Globus pallidus (tissue), 1 donor: ENCODE data around the gene MDGA2.

ENCODE experiments used
- DNase-seq: peaks from one replicate; pipeline ENCODE4 v3.0.0-alpha.2; 2015; ENCODE audit warnings: low spot score

The MDGA2 gene

GRCh38 chr14:47485421-47485820, 190.0 kb downstream of the MDGA2 start:
- no peak for DNase-seq

- DNase-seq: no peak
Measured at GRCh38 chr14:47483449-47483848, 192.0 kb downstream of the MDGA2 start.

GRCh38 chr14:47471075-47471474, 204.3 kb downstream of the MDGA2 start:
- DNase-seq: no peak

DNA sequence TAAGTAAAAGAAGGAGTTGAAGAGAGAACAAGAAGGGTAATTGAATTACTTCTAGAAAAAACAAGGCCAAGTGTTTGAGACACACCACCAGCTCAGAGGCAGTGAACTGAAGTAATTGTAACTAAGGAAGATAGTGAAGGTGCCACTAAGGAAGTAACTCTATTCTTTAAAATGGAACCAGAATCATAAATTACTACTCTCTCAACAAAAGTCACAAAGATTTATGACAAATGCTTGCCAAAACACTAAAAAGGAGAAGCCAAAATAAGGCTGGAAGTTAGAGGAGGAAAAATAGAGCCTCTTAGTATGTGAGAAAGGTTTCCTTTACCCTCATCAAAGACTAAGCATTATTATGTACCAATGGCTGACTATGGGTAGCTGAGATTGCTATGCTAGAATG, 208.5 kb downstream of the MDGA2 start:
- DNase-seq: no peak

- DNase-seq: no peak
Measured at GRCh38 chr14:47454025-47454424, 221.4 kb downstream of the MDGA2 start.

- no peak for DNase-seq
Measured at GRCh38 chr14:47447076-47447475, 228.3 kb downstream of the MDGA2 start.

DNA sequence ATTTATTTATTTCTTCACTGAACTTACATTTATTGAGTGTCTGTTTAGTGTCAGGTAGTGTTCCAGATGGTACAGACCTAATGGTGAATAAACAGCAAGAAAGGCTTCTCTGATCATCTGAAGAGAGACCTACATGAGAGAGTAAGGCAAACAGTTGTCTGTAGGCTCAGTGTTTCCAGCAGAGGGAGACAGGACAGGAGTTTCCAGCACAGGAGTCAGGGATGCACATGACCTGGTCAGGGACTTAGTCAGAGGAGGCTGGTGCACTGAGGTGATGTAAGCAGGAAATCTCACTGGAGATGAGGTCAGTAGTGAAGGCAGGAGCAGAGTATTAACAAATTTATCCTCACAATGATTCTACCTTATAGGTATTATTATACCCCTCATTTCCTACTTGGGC, 233.2 kb downstream of the MDGA2 start:
- no peak for DNase-seq

- no peak for DNase-seq
Measured at GRCh38 chr14:47439953-47440352, 235.5 kb downstream of the MDGA2 start.

GRCh38 chr14:47438650-47439140, 236.7 kb downstream of the MDGA2 start:
- DNase-seq: peak; percentile 52

GRCh38 chr14:47435331-47435965, 240.0 kb downstream of the MDGA2 start:
- peak; percentile 43 for DNase-seq

GRCh38 chr14:47427629-47428028, 247.8 kb downstream of the MDGA2 start:
- no peak for DNase-seq

DNA sequence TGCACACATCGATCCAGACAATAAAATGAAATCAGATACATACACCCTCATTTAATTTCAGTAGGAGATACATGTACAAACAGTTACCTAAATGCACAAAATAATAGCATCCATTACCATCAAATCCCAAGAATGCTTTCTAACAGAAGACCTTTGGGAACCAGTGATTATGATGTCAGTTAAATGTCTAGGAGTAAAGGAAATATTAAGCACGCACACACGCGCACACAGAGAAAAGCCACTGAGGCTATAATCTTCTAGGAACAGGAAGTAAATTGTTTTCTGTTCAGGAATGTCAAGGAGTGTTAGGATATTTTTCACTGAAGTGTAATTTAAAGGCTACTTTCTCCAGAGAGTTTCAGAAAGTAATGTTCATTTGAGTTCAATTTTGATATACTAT, 250.1 kb downstream of the MDGA2 start:
- no peak for DNase-seq

DNA sequence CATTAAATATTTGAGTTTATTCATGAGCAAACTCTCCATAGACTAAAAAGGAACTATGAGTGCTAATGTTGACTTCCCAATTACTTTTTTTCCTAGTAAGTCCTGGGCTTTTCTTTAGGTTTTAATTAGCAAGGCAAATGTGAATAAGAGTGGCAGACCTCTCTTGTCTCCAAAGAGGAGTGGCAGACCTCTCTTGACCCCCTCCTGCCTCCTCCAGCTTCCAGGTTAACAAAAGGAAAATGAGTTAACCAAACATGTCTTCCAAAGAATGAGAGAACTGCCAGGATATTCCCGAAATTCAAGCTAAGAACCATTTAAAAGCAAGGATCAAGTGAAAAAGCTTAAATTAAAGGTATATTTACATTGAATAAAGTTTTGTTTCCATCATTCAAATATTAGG, 253.2 kb downstream of the MDGA2 start:
- no peak for DNase-seq

GRCh38 chr14:47411523-47411922, 263.9 kb downstream of the MDGA2 start:
- no peak for DNase-seq

DNA sequence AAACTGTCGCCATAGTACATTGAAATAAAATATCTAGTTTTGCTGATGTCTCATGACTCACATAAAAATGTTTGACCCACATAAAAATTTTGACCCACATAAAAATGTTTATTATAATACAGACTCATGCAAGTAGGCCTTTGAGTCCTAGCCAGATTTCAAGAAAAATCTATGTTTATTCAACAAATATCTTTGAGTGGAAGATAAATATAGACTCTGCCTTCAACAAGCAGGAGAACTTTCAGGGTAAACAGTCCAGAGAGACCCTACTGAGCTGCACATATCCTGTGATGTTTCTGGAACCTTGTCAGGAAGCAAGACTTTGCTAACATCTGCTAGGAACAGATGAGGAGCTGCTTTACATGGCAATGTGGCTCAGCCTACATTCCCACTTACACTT, 283.1 kb downstream of the MDGA2 start:
- peak; percentile 11 for DNase-seq

DNA sequence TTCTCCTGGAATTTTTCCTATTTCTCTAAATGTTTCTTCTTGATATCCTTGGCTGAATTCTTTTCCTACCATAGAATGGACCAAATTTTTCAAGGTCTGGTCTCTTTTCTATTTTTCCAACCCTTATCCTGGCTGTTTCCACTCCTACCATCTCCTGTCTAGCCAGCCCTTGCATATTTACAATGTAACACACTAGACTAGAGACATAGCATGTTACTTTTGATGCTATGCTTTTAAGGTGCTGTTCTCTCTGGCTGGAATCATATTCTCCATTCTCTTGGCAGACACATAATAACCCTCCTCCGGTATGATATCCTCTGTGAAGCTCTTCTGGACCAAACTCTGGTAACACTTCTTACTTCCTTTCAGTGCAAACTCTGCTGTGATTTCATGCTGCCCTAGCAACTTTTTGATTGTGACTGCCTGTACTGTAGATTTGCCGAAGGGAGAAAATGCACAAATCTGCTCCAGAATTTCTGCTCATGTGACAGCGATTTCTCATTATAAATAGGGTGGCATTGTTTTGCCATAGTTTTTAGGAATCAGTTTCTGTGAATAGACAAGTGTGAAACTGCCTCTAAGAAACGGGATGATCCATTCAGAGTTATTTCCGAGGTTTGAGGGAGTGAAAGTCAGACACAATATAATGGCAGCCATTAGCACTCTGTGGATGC, 284.4 kb downstream of the MDGA2 start:
- DNase-seq: peak; percentile 44

DNA sequence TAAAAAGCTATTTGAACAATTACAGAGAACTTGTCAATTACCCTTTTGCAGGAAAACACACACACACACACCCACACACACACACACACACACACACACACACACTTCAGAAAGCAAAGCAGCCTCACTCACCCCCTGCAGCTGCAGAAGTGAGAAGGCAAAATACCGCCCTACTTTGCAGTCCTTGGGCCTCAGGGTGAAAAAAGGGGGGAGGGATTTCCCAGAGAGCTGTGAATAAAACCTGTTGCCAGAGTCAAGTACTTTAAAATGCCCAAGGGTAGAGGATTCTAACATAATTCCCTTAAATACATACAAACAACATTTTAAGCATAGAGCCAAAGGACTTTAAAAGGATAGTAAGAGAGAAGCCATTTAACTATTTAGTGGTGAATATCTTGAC, 285.9 kb downstream of the MDGA2 start:
- DNase-seq: no peak

DNA sequence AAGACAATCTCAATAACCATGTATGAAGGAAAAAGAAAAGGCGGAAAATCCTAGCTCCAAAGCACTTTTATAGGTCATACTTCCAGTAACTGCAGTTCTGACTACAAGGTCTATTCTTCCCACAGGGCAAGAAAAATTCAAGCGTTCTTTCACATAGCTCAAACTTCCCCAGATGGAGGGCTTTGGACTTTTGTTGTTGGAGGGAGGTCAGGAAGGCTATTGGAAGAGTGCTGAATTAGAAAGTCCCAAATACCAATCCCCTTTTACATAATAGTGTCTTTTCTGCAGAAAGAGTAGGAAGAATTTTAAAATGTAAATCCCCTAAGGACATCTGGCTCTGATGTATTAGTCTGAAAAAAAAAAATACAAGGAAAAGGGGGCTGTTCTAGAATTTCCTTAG, 309.4 kb downstream of the MDGA2 start:
- no peak for DNase-seq

DNA sequence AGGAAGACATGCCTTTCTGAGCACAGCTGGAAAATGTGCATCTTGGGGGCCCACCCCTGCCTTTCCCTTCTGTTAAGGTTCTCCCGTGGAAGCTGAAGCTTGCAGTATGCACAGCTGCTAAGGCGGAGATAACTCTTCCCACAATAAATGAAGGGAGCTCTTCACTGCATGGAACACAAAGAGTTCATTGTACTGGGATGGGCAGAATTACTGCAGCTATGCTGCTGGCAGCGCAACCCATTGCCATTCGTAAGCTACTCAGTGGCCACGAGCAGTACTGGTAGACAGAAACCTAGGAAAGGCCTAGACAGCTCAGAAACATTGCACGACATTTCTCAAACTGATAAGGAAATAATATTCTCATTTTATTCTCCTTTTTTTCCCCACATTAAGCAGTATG, 310.2 kb downstream of the MDGA2 start:
- DNase-seq: peak; percentile 95

DNA sequence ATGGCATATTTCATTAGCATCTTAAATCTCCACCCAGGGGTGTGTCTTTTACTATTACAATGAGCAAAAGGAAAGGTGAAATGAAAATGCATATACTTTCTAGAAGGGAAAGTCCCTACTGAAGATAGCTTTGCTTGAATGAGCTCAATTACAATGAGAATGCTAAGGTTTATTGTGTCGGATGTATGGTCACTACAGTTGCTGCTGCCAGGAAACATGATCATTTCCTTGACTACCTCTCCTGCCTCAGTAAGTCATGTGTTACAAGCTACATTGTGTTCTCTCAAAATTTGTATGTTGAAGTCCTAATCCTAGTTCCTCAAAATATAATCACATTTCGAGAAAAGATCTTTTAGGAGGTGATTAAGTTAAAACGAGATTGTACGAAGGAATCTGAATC, 322.2 kb downstream of the MDGA2 start:
- DNase-seq: no peak

GRCh38 chr14:47346849-47347248, 328.6 kb downstream of the MDGA2 start:
- no peak for DNase-seq

DNA sequence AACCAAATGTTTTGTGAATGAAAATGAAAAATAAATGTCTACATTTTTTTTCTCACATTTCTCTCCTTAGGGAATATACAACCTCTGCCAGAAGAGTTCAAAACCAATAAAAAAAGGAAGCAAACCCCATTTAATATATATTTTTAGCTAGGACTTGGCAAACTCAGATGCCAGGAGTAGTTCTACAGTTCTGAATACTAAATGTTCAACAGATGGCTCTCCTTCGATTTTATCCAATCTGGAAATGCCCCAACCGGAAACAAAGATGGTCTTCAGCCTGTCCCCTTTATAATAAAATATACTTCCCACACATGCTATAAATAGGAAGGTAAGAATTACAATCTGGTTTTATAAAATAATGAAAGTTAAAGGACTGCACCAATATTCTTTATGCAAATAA, 330.4 kb downstream of the MDGA2 start:
- DNase-seq: no peak

DNA sequence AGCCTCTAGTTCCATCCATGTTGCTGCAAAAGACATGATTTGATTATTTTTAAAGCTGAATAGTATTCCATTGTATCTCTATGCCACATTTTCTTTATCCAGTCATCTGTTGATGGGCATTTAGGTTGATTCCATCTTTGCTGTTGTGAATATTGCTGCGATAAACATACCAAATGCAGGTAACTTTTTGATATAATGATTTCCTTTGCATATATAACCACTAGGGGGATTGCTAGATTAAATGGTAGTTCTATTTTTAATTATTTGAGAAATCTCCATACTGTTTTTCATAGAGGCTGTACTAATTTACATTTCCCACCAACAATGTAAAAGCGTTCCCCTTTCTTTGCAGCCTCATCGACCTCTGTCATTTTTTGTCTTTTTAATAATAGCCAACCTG, 342.5 kb downstream of the MDGA2 start:
- DNase-seq: no peak

DNA sequence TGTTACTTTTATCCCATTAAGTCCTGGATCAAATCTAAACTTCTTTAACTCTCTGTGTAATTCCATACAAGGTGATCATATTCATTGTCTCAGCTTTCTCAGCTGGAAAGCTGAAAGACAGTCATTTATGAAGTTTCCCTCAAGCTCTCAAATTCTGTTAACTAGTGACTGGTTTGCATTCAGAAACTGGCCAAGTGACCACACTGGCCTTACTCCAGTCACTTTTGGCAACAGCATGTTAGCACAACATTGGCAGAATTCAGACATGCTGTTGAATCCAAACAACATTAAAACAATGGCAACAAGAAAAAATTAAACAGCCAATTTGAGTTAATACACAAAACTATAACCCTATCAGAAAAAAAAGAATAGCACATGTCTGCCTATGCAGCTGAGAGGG, 343.3 kb downstream of the MDGA2 start:
- DNase-seq: peak; percentile 56
